Upper lobe of left lung (tissue), 4 donors: Measurements from ENCODE around the gene MNX1.

ENCODE experiments used
- POLR2AphosphoS5 ChIP-seq, 2 donors: sonication (generic); formaldehyde crosslinking; IDR thresholded peaks; one replicate each; pipeline ENCODE4 v1.5.1; 2017; ENCODE audit warnings: antibody characterized with exemption in 2 of 2
- TF ChIP-seq, protein P1 (sequence below), 6 experiments: fragments of 450-650 bp in 4 of 6; fragments of 200-600 bp in 2 of 6; sonication (generic) in 2 of 6; IDR thresholded peaks; one replicate each; pipeline ENCODE4 v1.5.1; 2016 to 2019; ENCODE audit warnings: antibody characterized with exemption in 6 of 6

DNA sequence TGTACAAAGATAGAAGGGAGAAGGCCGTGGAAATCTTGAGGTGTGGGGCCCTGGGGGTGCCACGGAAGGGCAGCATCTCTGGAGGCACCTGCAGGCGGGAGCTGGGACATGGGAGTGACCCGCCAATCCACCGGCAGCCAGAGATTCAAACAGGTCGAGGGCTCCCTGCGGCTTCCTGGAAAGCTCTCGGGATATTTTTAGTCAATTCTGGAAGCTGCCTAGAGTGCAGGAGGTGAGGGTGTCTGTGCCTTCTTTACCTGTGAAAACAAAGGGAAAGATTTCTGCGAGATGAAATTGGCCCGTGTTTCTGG lies 16.6 kb downstream of the MNX1 start:
- TF ChIP-seq, protein P1, sequence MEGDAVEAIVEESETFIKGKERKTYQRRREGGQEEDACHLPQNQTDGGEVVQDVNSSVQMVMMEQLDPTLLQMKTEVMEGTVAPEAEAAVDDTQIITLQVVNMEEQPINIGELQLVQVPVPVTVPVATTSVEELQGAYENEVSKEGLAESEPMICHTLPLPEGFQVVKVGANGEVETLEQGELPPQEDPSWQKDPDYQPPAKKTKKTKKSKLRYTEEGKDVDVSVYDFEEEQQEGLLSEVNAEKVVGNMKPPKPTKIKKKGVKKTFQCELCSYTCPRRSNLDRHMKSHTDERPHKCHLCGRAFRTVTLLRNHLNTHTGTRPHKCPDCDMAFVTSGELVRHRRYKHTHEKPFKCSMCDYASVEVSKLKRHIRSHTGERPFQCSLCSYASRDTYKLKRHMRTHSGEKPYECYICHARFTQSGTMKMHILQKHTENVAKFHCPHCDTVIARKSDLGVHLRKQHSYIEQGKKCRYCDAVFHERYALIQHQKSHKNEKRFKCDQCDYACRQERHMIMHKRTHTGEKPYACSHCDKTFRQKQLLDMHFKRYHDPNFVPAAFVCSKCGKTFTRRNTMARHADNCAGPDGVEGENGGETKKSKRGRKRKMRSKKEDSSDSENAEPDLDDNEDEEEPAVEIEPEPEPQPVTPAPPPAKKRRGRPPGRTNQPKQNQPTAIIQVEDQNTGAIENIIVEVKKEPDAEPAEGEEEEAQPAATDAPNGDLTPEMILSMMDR (IDR thresholded peaks at IDR 0.05) = no peak
- TF ChIP-seq POLR2AphosphoS5 (IDR thresholded peaks at IDR 0.05) = no peak
